ENCODE data around the gene CHPF.

DNA sequence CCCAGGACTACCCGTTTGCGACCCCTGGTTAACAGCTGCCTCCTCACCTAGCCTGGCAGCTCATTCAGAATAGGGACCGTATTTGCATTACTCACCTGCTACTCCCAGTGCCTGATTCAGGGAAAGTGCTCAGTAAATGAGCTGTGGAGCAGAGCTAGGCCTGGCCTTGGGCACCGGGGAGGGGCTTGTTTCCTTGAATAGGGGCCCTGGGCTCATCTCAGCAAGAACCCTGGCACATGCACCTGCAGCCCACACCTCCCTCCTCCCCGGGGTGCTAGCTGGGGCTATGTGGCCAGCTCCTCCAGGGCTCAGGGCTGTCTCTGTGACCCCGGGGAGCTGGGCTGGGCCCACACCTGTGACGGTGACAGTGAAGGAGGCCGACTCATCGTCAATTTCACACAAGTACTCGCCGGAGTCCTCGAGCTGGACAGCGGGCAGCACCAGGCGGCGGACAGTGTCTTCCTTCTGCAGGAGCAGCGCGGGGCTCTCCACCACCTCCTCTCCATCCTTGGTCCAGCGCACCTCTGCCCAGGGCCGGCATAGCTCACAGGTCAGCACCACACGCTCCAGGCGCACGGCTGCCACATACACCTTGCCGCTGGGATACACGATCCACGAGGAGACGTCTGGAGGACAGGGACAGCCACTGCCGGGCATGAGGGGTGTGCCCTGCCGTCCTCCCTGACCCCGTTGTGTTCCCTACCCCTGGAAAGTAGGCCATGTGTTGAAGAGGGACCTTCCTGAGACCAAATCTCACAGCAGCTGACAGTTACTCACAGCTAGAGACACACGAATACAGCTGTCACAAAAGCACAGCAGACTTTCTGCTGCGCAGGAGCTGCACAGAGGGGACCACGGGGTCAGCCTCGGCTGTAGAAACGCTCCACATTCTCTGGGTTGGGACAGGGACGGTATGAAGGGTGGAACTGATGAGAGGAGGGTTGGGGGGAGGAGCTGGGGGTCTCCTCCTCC is 18.7 kb upstream of the CHPF start:
- TF ChIP-seq, protein P1, sequence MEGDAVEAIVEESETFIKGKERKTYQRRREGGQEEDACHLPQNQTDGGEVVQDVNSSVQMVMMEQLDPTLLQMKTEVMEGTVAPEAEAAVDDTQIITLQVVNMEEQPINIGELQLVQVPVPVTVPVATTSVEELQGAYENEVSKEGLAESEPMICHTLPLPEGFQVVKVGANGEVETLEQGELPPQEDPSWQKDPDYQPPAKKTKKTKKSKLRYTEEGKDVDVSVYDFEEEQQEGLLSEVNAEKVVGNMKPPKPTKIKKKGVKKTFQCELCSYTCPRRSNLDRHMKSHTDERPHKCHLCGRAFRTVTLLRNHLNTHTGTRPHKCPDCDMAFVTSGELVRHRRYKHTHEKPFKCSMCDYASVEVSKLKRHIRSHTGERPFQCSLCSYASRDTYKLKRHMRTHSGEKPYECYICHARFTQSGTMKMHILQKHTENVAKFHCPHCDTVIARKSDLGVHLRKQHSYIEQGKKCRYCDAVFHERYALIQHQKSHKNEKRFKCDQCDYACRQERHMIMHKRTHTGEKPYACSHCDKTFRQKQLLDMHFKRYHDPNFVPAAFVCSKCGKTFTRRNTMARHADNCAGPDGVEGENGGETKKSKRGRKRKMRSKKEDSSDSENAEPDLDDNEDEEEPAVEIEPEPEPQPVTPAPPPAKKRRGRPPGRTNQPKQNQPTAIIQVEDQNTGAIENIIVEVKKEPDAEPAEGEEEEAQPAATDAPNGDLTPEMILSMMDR (IDR thresholded peaks at IDR 0.05) = no peak
- no peak for TF ChIP-seq POLR2AphosphoS5 (IDR thresholded peaks at IDR 0.05)

Measured in upper lobe of left lung (tissue), 4 donors.